Upper lobe of left lung (tissue), 6 donors: ENCODE data around the gene STK11. TPM values are rescaled to one million over a fixed set of nuclear protein-coding genes. Genes with fewer than 3 reads are reported as not detected.
A peak's percentile ranks its signal among the peaks of the same experiment; 100 is the strongest.

Source experiments
- ATAC-seq, 2 donors: fragments of 200-7000 bp; cut with Tn5 transposase; one replicate each; pipeline ENCODE4 v1.9.1; 2022; ENCODE audit warnings: mild to moderate bottlenecking in 2 of 2, moderate library complexity in 2 of 2; ENCODE audit not compliant: low FRiP score in 2 of 2
- DNase-seq, 2 donors: peaks; one replicate each; pipeline ENCODE4 v3.0.0-alpha.2; 2019 to 2020
- H3K27ac ChIP-seq, 4 donors: fragments of 200-600 bp; sonication (generic); one replicate each; pipeline ENCODE4 v1.5.1; 2016 to 2019
- H3K27me3 ChIP-seq, 4 donors: fragments of 200-600 bp; sonication (generic); one replicate each; pipeline ENCODE4 v1.5.1; 2017 to 2019
- H3K36me3 ChIP-seq, 4 donors: fragments of 200-600 bp; sonication (generic); one replicate each; pipeline ENCODE4 v1.5.1; 2016 to 2019
- H3K4me1 ChIP-seq, 4 donors: fragments of 200-600 bp; sonication (generic); one replicate each; pipeline ENCODE4 v1.5.1; 2018 to 2019
- H3K4me3 ChIP-seq, 4 donors: fragments of 200-600 bp; sonication (generic); one replicate each; pipeline ENCODE4 v1.5.1; 2017 to 2019; ENCODE audit warnings: mild to moderate bottlenecking in 2 of 4, moderate library complexity in 1 of 4
- H3K9me3 ChIP-seq, 4 donors: fragments of 200-600 bp; sonication (generic); one replicate each; pipeline ENCODE4 v1.5.1; 2018 to 2019
- CTCF ChIP-seq, 6 experiments: fragments of 450-650 bp in 4 of 6; fragments of 200-600 bp in 2 of 6; sonication (generic) in 2 of 6; IDR thresholded peaks; one replicate each; pipeline ENCODE4 v1.5.1; 2016 to 2019; ENCODE audit warnings: antibody characterized with exemption in 6 of 6
- EP300 ChIP-seq, 4 donors: sonication (generic); formaldehyde crosslinking; IDR thresholded peaks; one replicate each; pipeline ENCODE4 v1.5.1; 2017; ENCODE audit warnings: antibody characterized with exemption in 4 of 4, control low read depth in 2 of 4
- POLR2A ChIP-seq, 4 donors: fragments of 450-650 bp; IDR thresholded peaks; one replicate each; pipeline ENCODE4 v1.5.1; 2016 to 2017; ENCODE audit warnings: antibody characterized with exemption in 4 of 4, mild to moderate bottlenecking in 2 of 4
- POLR2AphosphoS5 ChIP-seq, 2 donors: sonication (generic); formaldehyde crosslinking; IDR thresholded peaks; one replicate each; pipeline ENCODE4 v1.5.1; 2017; ENCODE audit warnings: antibody characterized with exemption in 2 of 2
- WGBS, 2 donors: methylation state at CpG; one replicate each; pipeline ENCODE4 v1.1.5; 2017 to 2018; 5-methylcytosine and 5-hydroxymethylcytosine counted together
- total RNA-seq, 6 donors: library from RNA; depleted of rRNA in 4 of 6; stranded (reverse); fragments of >200 nt in 4 of 6; gene quantifications; one replicate each; pipeline versions ENCODE4 v1.1.0 to v1.2.1, GENCODE V29; 2016 to 2021
- donor health status: DM: no; HTN: no; CAD: no; lungs with moderate emphysema.
- donor health status: DM: no; HTN: yes; CAD: no; lungs with severe emphysema.

The STK11 gene
- total RNA-seq, 6 donors from 2014 or later = 50.2 to 168 (median 63.2) TPM

DNA sequence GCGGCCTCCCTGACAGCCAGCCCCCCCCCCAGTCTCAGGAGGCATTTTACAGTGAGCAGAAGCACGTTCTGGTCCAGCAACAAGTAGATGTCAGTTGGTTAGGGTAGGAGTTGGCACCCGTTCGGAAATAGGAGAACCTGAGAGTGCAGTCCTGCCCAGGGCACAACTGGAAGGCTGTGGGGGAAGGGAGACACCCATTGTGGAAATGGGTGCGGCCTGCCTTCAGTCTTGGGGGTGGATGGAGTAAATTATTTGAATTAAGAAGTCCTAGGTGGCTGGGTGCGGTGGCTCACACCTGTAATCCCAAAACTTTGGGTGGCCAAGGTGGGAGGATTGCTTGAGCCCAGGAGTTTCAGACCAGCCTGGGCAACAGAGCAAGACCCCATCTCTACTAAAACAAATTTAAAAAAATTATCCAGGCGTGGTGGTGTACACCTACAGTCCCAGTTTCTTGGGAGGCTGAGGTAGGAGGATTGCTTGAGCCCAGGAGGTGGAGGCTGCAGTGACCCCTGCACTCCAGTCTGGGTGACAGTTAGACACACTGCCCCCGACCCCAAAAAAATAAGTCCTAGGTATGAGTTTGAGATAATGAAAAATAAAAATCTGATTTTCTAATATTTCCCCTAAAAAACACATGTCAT, 64.8 kb downstream of the STK11 start:
- Histone ChIP-seq H3K27me3 (no peaks in the 10 kb centered on the region), H3K9me3 (no peaks in the 10 kb centered on the region), H3K4me1 (peaks cover 85 to 93% (median 87%) of the 10 kb centered on the region in 4 donors), H3K36me3 (peaks cover 32 to 50% (median 44%) of the 10 kb centered on the region in 4 donors), H3K27ac (peak overlapping the region; percentile 94 to 100 (median 99)), H3K4me3 (peak overlapping the region; percentile 65 to 89 (median 75))
- 16 to 22% methylated on average over 7 to 8 of the region's 8 CpGs for WGBS, 2 donors
- no peak for ATAC-seq
- TF ChIP-seq POLR2AphosphoS5 (IDR thresholded peaks at IDR 0.05) (no peak), EP300 (IDR thresholded peaks at IDR 0.05) (no peak), POLR2A (IDR thresholded peaks at IDR 0.05) (no peak), CTCF (IDR thresholded peaks at IDR 0.05) (no peak)
- DNase-seq = peak; percentile 58 to 61

GRCh38 chr19:1270854-1271527, 65.4 kb downstream of the STK11 start:
- peaks cover 79 to 89% (median 81%) of the 10 kb centered on the region in 4 donors for H3K4me1 ChIP-seq
- H3K4me3 ChIP-seq = peak overlapping the region in 3 of 4 donors; percentile 65 to 89 (median 80)
- no peaks in the 10 kb centered on the region for H3K27me3 ChIP-seq
- DNase-seq = peak; percentile 56 to 85
- no peak for ATAC-seq
- H3K27ac ChIP-seq = peak overlapping the region; percentile 94 to 100 (median 99)
- no peaks in the 10 kb centered on the region for H3K9me3 ChIP-seq
- WGBS, 2 donors = 63 to 68% methylated on average over 25 to 26 of the region's 26 CpGs
- peaks cover 32 to 50% (median 44%) of the 10 kb centered on the region in 4 donors for H3K36me3 ChIP-seq
- TF ChIP-seq POLR2AphosphoS5 (IDR thresholded peaks at IDR 0.05) (no peak), EP300 (IDR thresholded peaks at IDR 0.05) (no peak), POLR2A (IDR thresholded peaks at IDR 0.05) (no peak), CTCF (IDR thresholded peaks at IDR 0.05) (no peak)

DNA sequence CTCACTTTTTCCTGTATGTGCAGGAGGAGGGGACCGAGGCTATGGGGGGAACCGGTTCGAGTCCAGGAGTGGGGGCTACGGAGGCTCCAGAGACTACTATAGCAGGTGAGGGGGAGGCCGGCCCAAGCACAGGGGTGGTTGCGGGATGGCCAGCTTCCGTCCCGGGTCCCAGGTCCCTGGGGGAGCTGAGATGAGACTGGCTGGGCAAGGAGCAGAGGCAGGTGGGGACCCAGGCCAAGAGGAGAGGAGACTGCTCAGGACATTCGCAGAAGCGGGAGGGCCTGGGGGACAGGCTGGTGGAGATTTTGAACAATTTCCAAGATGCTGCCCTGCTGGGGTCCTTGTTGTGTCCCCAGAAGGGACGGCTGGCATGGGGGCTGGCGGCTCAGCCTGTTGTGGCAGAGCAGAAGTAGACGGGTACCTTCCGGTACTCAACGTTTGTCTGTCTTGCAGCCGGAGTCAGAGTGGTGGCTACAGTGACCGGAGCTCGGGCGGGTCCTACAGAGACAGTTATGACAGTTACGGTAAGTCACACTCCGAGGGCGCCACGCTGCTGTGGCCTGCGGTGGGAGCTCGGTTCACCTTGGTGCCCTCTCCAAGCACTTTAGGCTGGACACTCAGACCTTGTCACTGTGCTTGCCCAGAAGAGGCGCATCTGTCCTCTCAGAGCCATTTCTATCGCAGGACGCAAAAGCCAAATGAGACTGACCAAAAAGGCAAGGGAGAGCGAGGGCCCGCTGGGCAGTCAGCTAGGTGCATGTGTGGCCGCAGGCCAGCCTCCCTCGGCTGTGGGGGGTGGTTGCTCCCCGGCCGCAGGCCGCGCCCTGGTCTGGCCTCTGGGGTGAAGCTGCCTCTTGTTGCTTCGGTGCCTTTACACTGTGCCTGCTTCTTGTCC, 66.2 kb downstream of the STK11 start:
- no peaks in the 10 kb centered on the region for H3K9me3 ChIP-seq
- peak overlapping the region in 2 of 4 donors; percentile 80 to 89 for H3K4me3 ChIP-seq
- peaks cover 32 to 50% (median 44%) of the 10 kb centered on the region in 4 donors for H3K36me3 ChIP-seq
- DNase-seq = peak; percentile 59 to 89
- no peak for ATAC-seq
- H3K4me1 ChIP-seq = peaks cover 79 to 89% (median 81%) of the 10 kb centered on the region in 4 donors
- H3K27ac ChIP-seq = peak overlapping the region; percentile 94 to 100 (median 99)
- TF ChIP-seq CTCF (IDR thresholded peaks at IDR 0.05) = no peak
- TF ChIP-seq POLR2AphosphoS5 (IDR thresholded peaks at IDR 0.05) = peak in 1 of 2 donors; percentile 6
- WGBS, 2 donors = 74 to 75% methylated on average over 34 to 36 of the region's 37 CpGs
- H3K27me3 ChIP-seq = no peaks in the 10 kb centered on the region

DNA sequence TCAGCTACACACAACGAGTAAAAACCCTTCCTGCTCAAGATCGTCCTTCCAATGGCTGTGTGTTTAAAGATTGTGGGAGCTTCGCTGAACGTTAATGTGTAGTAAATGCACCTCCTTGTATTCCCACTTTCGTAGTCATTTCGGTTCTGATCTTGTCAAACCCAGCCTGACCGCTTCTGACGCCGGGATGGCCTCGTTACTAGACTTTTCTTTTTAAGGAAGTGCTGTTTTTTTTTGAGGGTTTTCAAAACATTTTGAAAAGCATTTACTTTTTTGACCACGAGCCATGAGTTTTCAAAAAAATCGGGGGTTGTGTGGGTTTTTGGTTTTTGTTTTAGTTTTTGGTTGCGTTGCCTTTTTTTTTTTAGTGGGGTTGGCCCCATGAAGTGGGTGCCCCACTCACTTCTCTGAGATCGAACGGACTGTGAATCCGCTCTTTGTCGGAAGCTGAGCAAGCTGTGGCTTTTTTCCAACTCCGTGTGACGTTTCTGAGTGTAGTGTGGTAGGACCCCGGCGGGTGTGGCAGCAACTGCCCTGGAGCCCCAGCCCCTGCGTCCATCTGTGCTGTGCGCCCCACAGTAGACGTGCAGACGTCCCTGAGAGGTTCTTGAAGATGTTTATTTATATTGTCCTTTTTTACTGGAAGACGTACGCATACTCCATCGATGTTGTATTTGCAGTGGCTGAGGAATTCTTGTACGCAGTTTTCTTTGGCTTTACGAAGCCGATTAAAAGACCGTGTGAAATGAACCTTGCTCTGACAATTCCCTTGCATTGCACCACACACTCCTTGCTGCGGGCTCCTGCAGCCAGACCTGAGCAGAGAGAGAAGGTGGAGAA, 67.1 kb downstream of the STK11 start:
- peak overlapping the region in 1 of 4 donors; percentile 89 for H3K4me3 ChIP-seq
- WGBS, 2 donors = 66 to 67% methylated on average over 32 to 33 of the region's 33 CpGs

More for the DNA sequence above, 67.1 kb downstream of the STK11 start:
- Histone ChIP-seq H3K4me1 (peaks cover 72 to 86% (median 75%) of the 10 kb centered on the region in 4 donors), H3K36me3 (peaks cover 32 to 53% (median 44%) of the 10 kb centered on the region in 4 donors), H3K27me3 (no peaks in the 10 kb centered on the region), H3K9me3 (no peaks in the 10 kb centered on the region), H3K27ac (peak overlapping the region; percentile 45 to 99 (median 74))
- TF ChIP-seq POLR2A (IDR thresholded peaks at IDR 0.05) = no peak
- no peak for TF ChIP-seq CTCF (IDR thresholded peaks at IDR 0.05)
- TF ChIP-seq EP300 (IDR thresholded peaks at IDR 0.05) = no peak
- TF ChIP-seq POLR2AphosphoS5 (IDR thresholded peaks at IDR 0.05) = no peak
- DNase-seq (peak in 1 of 2 donors; percentile 33), ATAC-seq (no peak)
